Body of pancreas (tissue), 4 donors: ENCODE results near the gene DRC3. TPM values are rescaled to one million over a fixed set of nuclear protein-coding genes. Genes with fewer than 3 reads are reported as not detected.

Experiments
- ATAC-seq: fragments of 150-250 bp; one replicate; pipeline ENCODE4 v1.9.1; 2016
- DNase-seq, 4 donors: peaks; one replicate each; pipeline ENCODE4 v3.0.0-alpha.2; 2019
- H3K27ac ChIP-seq, 4 donors: fragments of 200-600 bp; sonication (generic); 1 replicate in 3 of 4; 2 replicates in 1 of 4; pipeline versions ENCODE4 v1.5.1 to v1.6.1; 2016 to 2019; ENCODE audit warnings: mild to moderate bottlenecking in 1 of 4, mixed read lengths in 1 of 4, moderate library complexity in 1 of 4
- H3K27me3 ChIP-seq, 2 donors: fragments of 200-600 bp; sonication (generic); one replicate each; pipeline ENCODE4 v1.6.0; 2016; ENCODE audit warnings: mild to moderate bottlenecking in 1 of 2
- H3K36me3 ChIP-seq, 2 donors: fragments of 200-600 bp; sonication (generic); replicated peaks in 1 of 2; 2 replicates each; pipeline ENCODE4 v1.5.1; 2016; ENCODE audit warnings: low read depth in 2 of 2; ENCODE audit not compliant: insufficient read depth in 1 of 2
- H3K4me1 ChIP-seq: fragments of 200-600 bp; sonication (generic); one replicate; pipeline ENCODE4 v1.6.0; 2016
- H3K4me3 ChIP-seq, 2 donors: fragments of 200-600 bp; sonication (generic); 1 replicate in 1 of 2; 2 replicates in 1 of 2; pipeline ENCODE4 v1.5.1; 2016 to 2019
- H3K9me3 ChIP-seq, 3 donors: fragments of 200-600 bp; sonication (generic); 1 replicate in 2 of 3; 2 replicates in 1 of 3; pipeline ENCODE4 v1.5.1; 2016
- CTCF ChIP-seq, 7 experiments: fragments of 450-650 bp in 4 of 7; fragments of 200-600 bp in 3 of 7; sonication (generic) in 3 of 7; IDR thresholded peaks; one replicate each; pipeline ENCODE4 v1.5.1; 2016 to 2019; ENCODE audit warnings: antibody characterized with exemption in 7 of 7
- POLR2A ChIP-seq, 3 donors: fragments of 450-650 bp; IDR thresholded peaks; one replicate each; pipeline ENCODE4 v1.6.1; 2016; ENCODE audit warnings: antibody characterized with exemption in 3 of 3, mild to moderate bottlenecking in 2 of 3
- whole genome bisulfite sequencing, 2 donors: methylation state at CpG; one replicate each; pipeline ENCODE4 v1.1.5; 2017; 5-methylcytosine and 5-hydroxymethylcytosine counted together
- intact Hi-C: fragments of 100-400 bp; cut with DNase I; formaldehyde crosslinking; loops from one replicate; pipeline ENCODE4 v1.15.1; 2023
- total RNA-seq, 2 donors: library from RNA; depleted of rRNA; stranded (reverse); fragments of >200 nt; gene quantifications; one replicate each; pipeline ENCODE4 v1.1.0, GENCODE V29; 2016

The DRC3 gene
- total RNA-seq, 2 donors from 2014 or later: 2.9 to 6.9 TPM

GRCh38 chr17:17946093-17946492, 26.6 kb upstream of the DRC3 start:
- 76 to 95% methylated on average over 3 of the region's 3 CpGs for WGBS, 2 donors
- ATAC-seq: no peak
- intact Hi-C loops: no loop called here
- peaks cover 27% of the 10 kb centered on the region for H3K4me1 ChIP-seq
- H3K27me3 ChIP-seq: no peaks in the 10 kb centered on the region
- no peak overlapping the region for H3K27ac ChIP-seq
- H3K36me3 ChIP-seq: no peaks in the 10 kb centered on the region
- H3K9me3 ChIP-seq: no peaks in the 10 kb centered on the region
- no peak for DNase-seq
- H3K4me3 ChIP-seq: no peak overlapping the region
- TF ChIP-seq POLR2A (IDR thresholded peaks at IDR 0.05): no peak
- no peak for TF ChIP-seq CTCF (IDR thresholded peaks at IDR 0.05)

- H3K9me3 ChIP-seq: no peaks in the 10 kb centered on the region
- DNase-seq: no peak
- H3K36me3 ChIP-seq: no peaks in the 10 kb centered on the region
- H3K4me1 ChIP-seq: peaks cover 21% of the 10 kb centered on the region
- no peak for ATAC-seq
- no peak overlapping the region for H3K4me3 ChIP-seq
- H3K27ac ChIP-seq: no peak overlapping the region
- no peak for TF ChIP-seq CTCF (IDR thresholded peaks at IDR 0.05)
- no peak for TF ChIP-seq POLR2A (IDR thresholded peaks at IDR 0.05)
- WGBS, 2 donors: 90 to 91% methylated on average over 5 of the region's 5 CpGs
- H3K27me3 ChIP-seq: no peaks in the 10 kb centered on the region
- intact Hi-C loops: no loop called here
Measured at GRCh38 chr17:17947309-17947708, 25.4 kb upstream of the DRC3 start.

GRCh38 chr17:17947966-17948365, 24.7 kb upstream of the DRC3 start:
- Histone ChIP-seq H3K36me3 (no peaks in the 10 kb centered on the region), H3K4me3 (no peak overlapping the region), H3K9me3 (no peaks in the 10 kb centered on the region), H3K27me3 (no peaks in the 10 kb centered on the region), H3K4me1 (peaks cover 17% of the 10 kb centered on the region), H3K27ac (no peak overlapping the region)
- DNase-seq (no peak), ATAC-seq (no peak)
- TF ChIP-seq CTCF (IDR thresholded peaks at IDR 0.05): no peak
- TF ChIP-seq POLR2A (IDR thresholded peaks at IDR 0.05): no peak
- intact Hi-C loops: no loop called here
- 56 to 69% methylated on average over 1 of the region's 1 CpG for WGBS, 2 donors

- no peak for TF ChIP-seq CTCF (IDR thresholded peaks at IDR 0.05)
- TF ChIP-seq POLR2A (IDR thresholded peaks at IDR 0.05): no peak
- H3K27ac ChIP-seq: no peak overlapping the region
- no peaks in the 10 kb centered on the region for H3K27me3 ChIP-seq
- H3K4me3 ChIP-seq: no peak overlapping the region
- H3K4me1 ChIP-seq: peaks cover 6% of the 10 kb centered on the region
- ATAC-seq (no peak), DNase-seq (no peak)
- no peaks in the 10 kb centered on the region for H3K36me3 ChIP-seq
- intact Hi-C loops: no loop called here
- 95 to 96% methylated on average over 7 of the region's 7 CpGs for WGBS, 2 donors
- H3K9me3 ChIP-seq: no peaks in the 10 kb centered on the region
Measured at GRCh38 chr17:17950347-17950746, 22.3 kb upstream of the DRC3 start.

- H3K4me1 ChIP-seq: peaks cover 6% of the 10 kb centered on the region
- H3K9me3 ChIP-seq: no peaks in the 10 kb centered on the region
- no peak for TF ChIP-seq POLR2A (IDR thresholded peaks at IDR 0.05)
- TF ChIP-seq CTCF (IDR thresholded peaks at IDR 0.05): no peak
- no peaks in the 10 kb centered on the region for H3K27me3 ChIP-seq
- WGBS, 2 donors: 100% methylated on average over 1 of the region's 1 CpG
- no peak overlapping the region for H3K27ac ChIP-seq
- intact Hi-C loops: no loop called here
- ATAC-seq: no peak
- no peak for DNase-seq
- no peaks in the 10 kb centered on the region for H3K36me3 ChIP-seq
- H3K4me3 ChIP-seq: no peak overlapping the region
Measured at GRCh38 chr17:17950806-17951205, 21.9 kb upstream of the DRC3 start.
